GM21526 (cell line): Measurements from ENCODE around the gene CNGA3.
"Not testable (repeated sequence)": the region's sequence is repeated elsewhere in the genome, so short reads cannot be mapped to it uniquely, and the experiment has no call there.

ENCODE experiments used
- ATAC-seq: cut with Tn5 transposase; IDR thresholded peaks from one replicate; pipeline ENCODE4 v1.9.1; 2021; ENCODE audit warnings: moderate library complexity; ENCODE audit not compliant: unreplicated experiment, low FRiP score

CNGA3 gene

DNA sequence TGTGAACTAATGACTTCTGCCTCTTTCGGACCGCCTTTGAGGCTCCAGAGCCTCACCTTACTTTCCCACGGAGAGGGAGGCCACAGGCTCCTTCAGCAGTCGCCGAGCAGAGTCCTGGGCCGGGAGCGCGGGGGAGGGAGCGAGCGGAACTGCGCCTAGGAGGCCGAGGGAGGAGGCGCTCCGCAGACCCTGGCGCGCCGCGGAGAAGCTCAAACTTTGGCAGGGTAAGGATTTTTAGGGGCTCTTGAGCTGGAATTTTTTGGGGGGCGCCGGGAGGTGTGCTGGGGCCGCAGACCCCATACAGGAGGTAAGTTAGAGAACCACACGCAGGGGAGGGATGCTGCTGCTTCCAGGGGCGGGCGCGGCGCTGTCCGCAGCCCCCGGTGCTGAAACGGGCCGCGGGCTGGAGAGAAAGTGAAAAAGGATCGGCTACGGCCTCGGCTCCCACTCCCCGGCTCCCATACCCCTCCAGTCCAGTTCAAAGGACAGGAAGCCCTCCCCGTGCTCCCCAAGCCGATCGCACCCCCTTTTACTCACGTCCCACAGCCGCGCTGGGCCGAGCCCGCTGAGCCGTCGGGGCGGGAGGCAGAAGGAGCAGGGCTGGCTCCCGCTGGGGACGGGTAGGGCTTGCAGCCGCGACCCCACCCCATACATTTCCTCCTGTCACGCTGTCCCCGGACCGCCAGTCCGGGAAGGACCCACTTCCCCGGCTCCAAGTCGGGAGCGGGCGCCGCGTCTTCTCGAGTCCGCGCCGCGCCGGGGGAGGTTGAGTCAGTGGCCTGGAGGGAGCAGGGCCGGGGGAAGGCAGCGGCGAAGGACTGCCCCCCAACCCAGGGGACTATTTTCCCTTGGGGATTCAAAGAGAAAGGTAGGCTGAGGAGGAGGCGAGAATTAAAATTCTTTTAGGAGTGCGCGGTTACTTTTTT, at the start of gene CNGA3:
Gene CNGA3, plus strand, starts transcription at position 146 of the 926 bp plus-strand sequence. CDS start 23,520 bp downstream, outside the sequence.
- no peak for ATAC-seq

DNA sequence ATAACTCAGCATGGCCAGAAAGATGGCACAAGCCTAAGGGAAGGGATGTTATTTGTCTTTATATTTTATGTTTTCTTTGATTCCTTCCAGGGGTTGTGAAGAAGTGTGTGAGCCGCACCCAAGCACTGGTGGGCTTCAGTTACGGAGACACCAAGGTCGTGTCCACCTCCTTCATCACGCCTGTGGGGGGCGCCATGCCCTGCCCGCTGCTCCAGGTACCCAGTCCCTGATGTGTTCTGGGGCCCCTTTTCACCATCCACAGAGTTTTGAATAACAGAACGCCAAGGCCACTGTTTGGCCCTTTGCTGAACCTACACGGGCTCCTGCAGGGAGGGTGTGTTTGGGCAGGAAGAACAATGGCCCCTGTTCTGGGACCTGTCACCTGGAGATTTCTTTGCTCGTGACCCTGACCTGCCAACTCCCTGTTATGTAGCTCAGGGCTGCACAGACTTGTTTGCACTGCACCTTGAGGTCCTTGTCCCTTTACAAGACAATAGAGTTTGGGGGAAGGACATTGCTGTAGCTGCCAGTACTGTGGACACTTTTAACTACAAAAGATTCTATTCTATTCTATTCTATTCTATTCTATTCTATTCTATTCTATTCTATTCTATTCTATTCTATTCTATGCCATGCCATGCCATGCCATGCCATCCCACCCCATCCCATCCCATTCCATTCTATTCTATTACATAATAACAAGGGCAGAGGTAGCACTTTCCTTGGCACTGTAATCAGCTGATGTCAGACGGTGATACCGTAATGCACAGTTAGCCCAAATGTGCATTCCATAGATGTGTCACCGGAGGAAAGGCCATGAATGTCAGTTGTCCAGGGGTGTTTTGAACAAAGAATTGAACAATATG, 48.2 kb upstream of the CNGA3 start:
- no peak for ATAC-seq

- ATAC-seq = no peak
These were observed 47.5 kb upstream of the CNGA3 start for GRCh38 chr2:98298683-98299164.

DNA sequence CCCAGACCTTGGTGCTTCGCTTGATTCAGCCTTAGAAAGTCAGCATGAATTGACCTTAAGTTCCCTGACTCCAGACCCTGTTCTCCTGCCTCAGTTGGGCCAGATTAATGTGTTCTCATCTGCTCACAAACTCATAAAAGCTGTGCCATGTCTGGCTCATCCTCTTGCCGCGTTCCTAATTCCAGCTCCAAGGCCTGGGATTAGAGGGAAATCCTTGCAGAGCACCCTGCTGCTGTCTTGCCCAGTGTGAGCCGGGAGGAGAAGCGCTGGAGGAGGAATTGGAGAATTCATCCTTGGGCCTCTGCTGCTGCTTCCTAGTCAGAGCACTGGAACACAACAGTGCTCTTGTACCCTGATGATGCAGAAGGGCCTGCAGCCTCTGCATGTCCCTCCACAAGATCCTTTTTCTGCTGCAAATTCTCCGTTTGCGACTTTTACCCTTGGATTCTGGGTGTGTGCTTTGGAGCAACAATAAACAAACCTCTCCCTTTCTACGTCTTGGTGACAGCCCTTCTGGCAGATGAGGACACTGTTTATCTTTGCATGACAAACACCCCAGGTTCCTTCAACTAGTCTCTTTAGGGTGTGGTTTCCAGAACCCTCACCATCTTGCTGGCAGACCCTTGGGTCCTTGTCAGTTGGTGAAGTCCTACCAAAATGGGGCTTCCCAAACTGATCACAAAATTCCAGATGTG, 46.9 kb upstream of the CNGA3 start:
- no peak for ATAC-seq

- no peak for ATAC-seq
These were observed 45.9 kb upstream of the CNGA3 start for GRCh38 chr2:98300141-98300874.

- ATAC-seq = no peak
These were observed 44.8 kb upstream of the CNGA3 start for GRCh38 chr2:98301469-98301868.

- not testable (repeated sequence) for ATAC-seq
These were observed 39.0 kb upstream of the CNGA3 start for GRCh38 chr2:98307131-98307696.

GRCh38 chr2:98308068-98308467, 38.2 kb upstream of the CNGA3 start:
- no peak for ATAC-seq

DNA sequence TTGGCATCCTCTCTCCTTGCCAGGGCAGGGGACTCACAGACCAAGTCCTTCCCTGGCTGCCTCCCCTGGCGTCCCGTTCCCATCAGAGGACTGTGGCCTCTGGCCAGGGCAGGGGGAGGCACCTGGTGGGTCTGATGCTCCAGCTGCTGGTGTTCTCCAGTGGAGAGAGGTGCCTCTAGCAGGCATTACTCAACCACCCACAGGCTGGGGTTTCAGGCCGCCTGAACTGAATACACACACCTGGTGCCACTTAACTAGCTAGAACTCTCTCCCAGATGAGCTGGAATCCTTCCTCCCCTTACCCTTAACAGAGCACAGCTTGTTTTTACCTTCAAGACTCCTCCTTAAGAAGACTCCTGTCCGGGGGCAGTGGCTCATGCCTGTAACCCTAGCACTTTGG, 37.7 kb upstream of the CNGA3 start:
- no peak for ATAC-seq

- no peak for ATAC-seq
These were observed 36.7 kb upstream of the CNGA3 start for GRCh38 chr2:98309580-98309979.

- ATAC-seq = no peak
These were observed 36.2 kb upstream of the CNGA3 start for GRCh38 chr2:98310010-98310409.

DNA sequence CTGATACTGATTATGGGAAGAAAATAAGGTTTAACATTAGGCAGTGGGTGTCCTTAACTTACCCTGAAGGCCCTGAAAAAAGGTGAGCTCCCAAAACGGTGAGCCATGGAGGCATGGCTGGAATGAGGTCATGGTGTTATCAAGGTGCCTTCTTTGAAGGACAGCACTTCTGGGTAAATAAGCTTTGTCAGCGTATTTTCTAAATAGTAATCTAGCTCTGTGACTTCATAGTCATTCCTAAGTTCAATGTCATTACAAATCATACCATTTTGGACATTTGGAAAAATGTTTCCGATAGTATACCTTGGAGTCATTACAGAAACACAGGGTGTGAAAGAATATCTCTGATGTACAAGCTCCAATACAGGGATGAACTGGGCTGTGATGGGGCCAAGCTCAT, 35.2 kb upstream of the CNGA3 start:
- no peak for ATAC-seq

DNA sequence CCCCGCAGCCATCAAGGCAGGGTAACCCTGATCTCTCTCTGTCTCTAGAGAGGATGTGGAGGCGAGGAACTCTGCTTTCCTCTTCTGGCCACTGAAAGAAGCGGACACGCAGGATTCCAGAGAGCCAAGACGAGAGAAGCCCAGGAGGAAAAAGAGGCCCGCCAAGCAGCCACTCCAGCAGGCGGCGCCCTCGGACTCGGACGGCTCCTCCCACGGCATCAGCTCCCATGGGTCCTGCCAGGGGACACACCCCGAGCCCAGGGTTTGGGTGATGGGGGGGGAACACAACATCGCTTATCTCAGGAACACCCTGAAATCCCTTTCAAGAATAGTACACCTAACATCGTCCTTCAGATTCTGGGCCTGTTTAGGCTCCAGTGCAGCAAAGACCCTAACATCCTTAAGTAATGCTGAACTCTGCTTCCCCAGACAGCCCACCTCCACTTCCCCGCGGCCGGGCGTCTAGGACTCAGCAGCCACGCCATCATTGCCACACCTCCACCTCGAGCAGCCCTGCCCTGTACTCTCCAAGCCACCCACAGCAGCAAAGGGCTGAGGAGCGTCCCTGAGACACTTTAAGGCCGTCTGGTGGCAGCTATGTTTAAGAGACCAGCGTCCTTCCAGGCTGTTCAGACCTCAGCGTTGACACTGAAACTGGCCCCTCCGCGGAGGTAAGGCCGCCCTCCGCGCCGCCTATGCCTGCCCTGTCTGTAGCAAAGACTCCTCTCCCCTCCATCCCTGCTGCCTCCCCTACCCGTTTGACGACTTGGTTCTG, 34.3 kb upstream of the CNGA3 start:
- no peak for ATAC-seq

DNA sequence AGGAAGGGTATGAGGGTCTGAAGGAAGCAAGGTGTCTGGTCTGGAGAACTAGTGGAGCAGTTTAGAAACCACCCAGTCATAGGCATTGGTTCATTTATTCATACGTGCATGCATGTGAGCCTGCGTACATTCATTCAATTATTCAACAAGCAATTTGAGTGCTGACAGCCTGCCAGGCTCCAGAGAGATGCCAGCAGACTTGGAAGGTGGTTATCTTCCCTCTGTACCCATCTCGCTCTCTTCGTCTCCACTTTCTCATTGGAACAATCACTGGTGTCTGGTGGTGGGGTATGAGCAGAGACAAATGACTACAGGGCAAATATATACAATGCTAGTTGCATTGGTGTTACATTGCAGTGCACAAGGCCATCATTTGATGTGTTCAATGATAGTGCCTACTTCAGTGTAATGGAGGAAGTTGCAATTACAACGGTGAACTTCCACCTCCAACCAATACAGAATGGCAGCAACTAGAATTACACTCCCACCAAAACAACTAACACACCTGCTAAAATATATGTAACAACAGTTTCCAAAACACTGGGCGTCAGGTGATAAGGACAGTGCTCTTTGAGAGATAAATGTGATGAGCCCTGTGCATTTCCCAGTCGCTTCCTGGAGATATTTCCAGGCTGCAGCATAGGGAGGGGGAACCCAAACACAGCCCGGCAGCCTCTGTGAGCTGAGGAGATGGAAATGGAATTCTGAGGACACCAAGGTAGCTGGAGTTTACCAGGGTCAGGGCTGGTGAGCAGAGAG, 32.6 kb upstream of the CNGA3 start:
- no peak for ATAC-seq

DNA sequence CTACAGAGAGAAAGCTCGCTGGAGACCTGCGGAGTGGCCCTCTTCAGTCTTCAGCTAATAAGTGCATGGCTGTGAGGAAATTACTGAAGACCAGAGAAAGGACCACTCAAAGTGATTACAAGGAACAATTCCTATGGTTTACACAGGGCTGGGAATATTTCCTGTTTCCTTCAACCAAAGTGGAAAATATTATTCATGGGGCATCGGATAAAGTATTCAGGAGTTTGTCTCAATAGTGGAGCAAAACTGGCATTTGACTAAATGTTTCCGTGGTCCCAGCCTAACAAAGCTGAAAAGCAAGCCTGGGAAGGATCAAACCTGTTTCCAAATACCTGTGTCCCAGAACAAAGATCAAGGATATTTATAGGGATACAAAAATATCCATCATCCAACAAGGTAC, 32.0 kb upstream of the CNGA3 start:
- no peak for ATAC-seq

DNA sequence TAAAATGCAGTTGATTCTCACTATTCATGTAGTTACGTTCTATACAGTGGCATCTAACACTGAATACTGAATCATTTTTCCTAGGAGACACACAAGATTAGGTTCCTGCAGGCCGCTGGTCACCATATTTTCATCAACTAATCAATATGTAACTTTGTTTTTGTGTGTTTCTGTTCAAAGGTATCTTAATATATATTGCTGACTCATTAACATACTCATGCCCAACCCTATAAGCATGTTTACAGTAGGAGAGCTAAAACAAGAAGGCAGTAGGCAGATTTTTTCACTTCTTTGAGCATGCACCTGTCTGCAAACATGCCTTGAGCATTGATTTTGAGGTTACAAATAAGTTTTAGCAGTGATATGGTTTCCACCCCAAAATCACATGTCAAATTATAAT, 30.3 kb upstream of the CNGA3 start:
- ATAC-seq = no peak

DNA sequence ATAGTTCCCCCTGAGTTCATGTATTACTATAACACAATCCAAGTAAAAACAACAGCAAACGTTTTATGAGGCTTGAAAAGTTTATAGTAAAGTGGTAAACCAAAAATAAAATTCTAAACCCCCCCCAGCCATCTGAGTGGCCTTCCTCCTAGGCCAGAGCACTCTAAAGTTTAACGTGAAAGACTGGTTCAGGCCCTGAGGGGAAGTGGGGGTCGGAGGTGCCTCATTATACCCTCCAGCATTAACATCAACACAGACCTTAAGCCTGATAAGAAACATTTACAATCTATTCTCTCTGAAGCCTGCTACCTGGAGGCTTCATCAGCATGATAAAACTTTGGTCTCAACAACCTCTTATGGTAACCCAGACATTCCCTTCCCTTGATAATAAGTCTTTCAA, 29.0 kb upstream of the CNGA3 start:
- no peak for ATAC-seq

- not testable (repeated sequence) for ATAC-seq
These were observed 26.1 kb upstream of the CNGA3 start for GRCh38 chr2:98320171-98320570.
